GM21423 (cell line): Measurements from ENCODE around the gene CREB5.
A peak's percentile ranks its signal among the peaks of the same experiment; 100 is the strongest.

ENCODE experiments used
- ATAC-seq: cut with Tn5 transposase; IDR thresholded peaks from one replicate; pipeline ENCODE4 v1.9.1; 2021; ENCODE audit warnings: mild to moderate bottlenecking, moderate library complexity; ENCODE audit not compliant: unreplicated experiment

CREB5 gene

DNA sequence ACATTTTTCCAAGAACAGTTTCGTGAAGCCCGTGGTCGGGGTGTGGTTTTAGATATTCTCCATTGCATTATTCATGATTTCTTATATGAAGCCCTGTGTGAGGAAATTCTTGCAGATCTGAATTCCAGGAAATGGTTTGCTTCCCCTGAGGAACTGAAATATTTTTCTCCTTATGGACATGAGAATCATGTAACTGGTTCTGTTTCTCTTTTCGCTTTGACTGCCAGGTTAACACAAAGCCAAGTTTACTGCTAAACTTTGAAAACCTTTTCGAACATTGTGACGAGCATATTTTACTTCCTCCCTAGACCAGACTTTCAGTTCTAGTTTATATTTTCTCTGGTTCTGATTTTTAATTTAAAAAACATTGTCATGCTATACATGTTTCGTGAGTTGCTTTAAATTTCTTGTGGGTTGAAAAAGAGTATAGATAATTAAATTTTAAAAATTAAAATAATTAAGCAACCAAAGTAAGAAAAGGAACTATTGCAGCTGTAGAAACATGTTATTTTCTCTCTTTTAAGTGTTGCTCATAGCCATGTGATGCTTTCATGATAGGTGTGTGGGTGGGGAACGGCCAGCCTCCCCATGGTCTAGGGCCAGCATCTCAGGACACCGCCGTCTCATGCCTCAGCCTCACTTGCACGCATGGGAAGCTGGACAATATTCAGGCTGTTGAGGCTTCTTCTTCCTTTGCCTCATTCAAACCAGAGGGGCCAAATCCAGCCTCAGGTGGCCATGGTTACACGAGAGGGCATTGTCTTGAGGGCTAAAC lies 97.1 kb downstream of the CREB5 start:
- peak; percentile 67 for ATAC-seq

DNA sequence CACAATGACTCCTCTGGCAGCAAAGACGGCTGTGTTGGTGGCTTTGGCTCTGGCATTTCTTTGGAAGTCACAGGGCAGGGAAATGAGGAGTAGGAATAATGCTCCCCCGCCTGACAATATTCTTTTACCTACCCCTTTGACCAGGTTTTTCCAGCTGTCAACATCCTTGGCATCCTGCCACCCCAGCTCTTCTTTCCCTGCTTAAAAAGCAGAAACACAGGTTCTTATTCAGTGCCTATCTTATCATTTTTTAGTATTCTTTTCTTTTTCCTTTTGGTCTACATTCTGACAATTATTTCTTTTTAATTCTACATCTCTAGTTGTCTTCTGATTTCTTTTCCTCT lies 97.7 kb downstream of the CREB5 start:
- no peak for ATAC-seq

- ATAC-seq: no peak
Measured at GRCh38 chr7:28512668-28513440, 100.5 kb downstream of the CREB5 start.

DNA sequence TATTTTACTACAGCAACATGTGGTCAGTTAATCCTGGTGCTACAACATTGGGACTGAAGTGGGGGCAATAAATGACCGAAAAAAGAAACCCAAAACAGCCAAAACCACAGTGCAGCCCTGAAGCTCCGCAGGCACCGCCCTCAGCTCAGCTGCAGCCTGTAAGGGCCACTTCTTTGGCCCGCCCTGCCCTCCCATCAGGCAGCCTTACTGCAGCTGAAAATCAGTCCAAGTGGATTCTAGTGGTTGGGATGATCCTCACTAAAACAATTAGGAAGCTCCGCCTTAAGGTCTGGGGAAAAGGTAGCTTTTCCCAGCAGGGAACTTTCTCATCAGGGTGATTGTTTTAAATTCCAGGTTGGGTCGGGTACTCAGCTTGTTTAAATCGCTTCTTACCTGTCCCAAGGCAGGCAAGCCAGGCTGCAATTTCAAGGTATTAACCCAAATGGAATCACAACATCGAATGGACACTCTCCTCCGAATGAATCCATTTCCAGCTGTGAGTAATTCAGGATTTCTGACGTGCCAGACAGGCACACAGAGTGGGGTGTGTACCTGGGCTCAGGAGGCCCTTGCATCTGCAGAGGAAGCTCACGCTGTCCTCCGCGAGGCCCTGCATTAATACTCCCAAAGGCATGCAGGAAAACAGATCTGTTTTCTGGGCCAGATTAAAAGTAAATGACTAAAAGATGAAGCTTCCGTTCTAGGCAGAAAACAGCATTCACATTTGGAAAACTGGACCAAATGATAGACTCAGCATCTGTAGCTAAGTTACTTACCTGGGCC lies 104.3 kb downstream of the CREB5 start:
- no peak for ATAC-seq

- no peak for ATAC-seq
Measured at GRCh38 chr7:28517206-28517605, 104.9 kb downstream of the CREB5 start.

GRCh38 chr7:28517606-28518005 lies 105.3 kb downstream of the CREB5 start:
- no peak for ATAC-seq

DNA sequence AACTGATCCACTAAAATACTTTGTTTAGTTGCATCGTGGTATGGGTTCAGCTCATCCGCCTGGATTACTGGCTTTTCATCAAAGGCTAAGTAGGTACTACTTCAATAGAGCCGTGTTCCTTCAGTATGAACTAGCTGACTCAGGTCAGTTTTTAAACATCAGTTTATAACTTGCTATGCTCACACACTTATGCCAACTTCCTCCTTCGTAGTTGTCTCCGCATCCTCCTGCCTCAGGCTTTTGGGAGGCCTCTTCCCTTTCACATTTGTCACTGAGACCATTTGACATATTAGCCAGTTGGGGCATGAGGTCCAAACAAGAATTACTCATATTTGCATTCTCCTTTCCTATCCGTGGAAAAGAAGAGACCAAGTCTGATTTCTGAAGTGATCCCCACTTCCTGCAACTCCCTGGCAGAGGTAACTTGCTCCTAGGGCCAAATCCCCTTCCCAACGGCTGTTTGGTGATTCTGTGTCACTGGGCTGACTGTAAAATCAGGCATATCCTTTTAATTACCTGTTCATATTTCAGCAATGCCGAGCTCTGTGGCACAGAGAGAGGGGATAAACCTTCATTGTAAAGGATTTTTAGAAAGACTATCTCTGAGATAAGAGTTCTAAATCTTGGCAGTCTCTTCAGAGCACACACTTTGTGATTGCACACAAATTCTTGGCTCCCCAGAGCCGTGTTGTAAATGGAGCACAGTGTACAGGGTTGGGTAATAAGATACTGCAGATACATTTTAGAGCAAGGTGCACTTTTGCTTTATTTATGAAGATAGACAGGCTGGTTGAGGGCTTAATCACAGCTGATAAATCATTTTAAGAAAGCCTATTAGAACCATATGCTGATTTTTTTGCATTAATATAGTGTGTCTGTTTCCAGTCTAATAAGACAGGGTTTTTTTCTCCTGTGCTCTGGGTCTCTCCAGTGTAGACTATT lies 108.0 kb downstream of the CREB5 start:
- ATAC-seq: no peak

DNA sequence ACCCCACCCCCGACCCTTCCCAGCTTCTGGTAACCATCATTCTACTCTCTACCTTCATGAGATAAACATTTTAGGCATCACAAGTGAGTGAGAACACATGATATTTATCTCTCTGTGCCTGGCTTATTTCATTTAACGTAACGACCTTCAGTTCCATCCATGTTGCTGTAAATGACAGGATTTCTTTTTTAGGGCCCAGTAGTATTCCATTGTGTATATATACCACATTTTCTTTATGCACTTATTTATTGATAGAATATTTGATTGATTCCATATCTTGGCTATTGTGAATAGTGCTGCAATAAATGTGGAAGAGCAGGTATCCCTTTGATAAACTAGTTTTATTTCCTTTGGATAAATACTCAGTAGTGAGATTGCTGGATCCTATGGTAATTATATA lies 112.7 kb downstream of the CREB5 start:
- no peak for ATAC-seq

- no peak for ATAC-seq
Measured at GRCh38 chr7:28528899-28529298, 116.6 kb downstream of the CREB5 start.

DNA sequence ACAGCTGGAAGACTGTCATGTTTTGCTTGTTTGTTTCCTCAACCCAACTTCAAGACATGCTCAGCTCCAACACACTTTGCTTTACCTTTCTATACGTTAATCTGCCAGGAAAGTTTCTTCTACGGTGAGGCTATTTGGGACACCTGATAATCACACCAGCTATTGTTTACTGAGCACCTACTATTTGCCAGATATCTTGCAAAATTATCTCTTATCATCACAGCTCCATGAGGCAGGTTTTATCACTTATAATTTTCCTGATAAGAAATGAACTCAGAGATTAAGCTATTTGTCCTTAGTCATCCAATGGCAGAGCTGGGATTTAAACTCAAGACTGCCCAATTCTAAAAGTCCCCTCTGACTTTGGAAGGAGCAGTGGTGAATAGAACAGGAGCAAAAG lies 117.4 kb downstream of the CREB5 start:
- ATAC-seq: no peak

DNA sequence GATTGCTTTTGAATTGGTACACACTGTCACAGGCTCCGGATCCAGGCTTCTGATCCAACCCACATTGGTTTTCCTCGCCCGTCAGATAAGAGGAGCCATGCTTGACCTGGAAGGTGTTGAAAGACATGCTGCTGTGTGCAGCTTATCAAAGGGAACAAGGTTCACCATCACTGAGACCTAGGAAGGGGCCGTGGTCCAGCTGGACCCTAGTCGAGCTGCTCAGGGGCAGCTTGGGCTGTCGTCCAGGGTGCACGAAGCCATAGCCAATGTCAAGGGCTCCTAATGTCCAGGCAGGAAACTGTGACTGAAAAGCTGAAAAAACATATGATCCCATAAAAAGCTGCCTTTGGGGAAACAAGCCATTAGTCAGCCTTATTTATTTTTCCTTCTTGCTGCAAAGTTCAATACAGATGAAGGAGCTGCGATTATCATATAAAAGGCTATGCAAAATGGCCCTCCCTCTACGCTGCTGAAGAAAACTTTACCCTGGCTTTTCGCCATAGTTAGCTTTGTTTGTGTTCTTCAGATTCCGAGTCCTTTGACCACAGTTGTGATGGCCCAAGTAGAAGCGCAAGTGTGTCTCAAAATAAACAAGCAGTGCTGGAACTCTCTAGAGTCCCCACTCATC lies 118.0 kb downstream of the CREB5 start:
- ATAC-seq: no peak

GRCh38 chr7:28530803-28531175 lies 118.5 kb downstream of the CREB5 start:
- ATAC-seq: no peak

GRCh38 chr7:28531291-28531690 lies 119.0 kb downstream of the CREB5 start:
- no peak for ATAC-seq

DNA sequence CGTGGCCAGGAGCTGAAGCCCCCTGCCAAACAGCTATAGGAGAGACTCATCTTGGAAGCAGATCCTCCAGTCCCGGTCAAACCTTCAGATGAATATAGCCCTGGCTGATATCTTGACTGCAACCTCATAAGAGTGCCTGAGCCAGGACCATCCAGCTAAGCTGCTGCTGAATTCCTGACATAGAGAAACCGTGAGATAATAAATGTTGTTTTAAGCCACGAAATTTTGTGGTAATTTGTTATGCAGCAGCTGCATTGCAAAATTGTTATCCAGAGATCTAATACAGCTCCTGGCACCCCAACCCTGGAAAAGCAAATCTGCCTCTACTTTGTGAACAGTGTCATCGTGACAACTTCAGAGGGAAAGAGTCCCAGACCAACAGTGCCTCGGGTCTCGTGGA lies 119.9 kb downstream of the CREB5 start:
- ATAC-seq: no peak

DNA sequence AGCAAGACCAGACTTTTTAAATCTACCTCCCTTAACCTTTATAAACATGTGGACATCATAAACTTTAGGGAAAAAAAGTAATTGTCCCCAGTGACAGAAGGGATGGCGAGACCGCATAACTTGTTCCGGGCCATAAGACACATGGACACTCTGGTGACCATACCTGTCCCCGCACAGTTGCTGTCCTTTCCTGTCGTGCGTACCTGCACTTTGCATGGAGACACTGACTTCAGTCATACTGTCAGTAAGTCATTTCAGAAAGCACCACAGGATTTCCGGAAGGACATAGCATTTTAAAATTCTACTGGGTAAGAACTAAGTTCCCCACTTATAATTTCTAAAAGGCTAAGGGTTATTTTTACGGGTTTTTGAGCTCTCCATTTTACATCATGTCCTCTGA lies 120.9 kb downstream of the CREB5 start:
- ATAC-seq: no peak

- no peak for ATAC-seq
Measured at GRCh38 chr7:28533731-28534531, 121.6 kb downstream of the CREB5 start.

GRCh38 chr7:28536259-28536658 lies 123.9 kb downstream of the CREB5 start:
- ATAC-seq: no peak

- ATAC-seq: peak; percentile 99
Measured at GRCh38 chr7:28539289-28539981, 127.1 kb downstream of the CREB5 start.

GRCh38 chr7:28542410-28542809 lies 130.1 kb downstream of the CREB5 start:
- no peak for ATAC-seq
